ENCODE measurements around the gene PHOX2A.

Gene PHOX2A

DNA sequence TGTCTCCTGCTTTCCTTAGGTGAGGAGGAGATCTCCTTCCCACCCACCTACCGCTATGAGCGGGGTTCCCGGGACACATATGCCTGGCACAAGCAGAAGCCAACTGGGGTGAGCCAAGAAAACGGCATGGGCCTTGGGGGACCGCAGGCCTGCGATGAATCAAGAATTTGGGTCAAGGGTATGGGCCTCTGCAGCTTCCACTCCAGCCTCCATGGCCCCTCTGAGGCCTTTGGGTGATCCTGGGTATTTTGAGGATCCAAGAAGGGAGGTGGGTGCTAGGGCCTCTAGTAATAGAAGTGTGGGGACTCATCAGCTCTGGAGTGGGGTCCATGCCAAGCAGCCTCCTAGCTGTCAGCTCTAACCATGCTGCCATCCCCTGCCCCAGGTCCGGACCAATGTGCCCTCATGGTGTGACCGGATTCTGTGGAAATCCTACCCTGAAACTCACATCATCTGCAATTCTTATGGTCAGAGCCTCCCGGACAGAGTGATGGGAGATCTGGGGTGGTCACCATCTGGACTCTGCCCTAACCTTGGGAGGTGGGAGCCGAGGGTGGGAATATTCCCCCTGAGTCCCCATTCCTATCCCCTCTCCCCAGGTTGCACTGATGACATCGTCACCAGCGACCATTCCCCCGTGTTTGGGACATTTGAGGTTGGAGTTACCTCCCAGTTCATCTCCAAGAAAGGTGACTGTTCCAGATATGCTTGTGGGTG lies 10.8 kb downstream of the PHOX2A start:
- no peak for DNase-seq

DNA sequence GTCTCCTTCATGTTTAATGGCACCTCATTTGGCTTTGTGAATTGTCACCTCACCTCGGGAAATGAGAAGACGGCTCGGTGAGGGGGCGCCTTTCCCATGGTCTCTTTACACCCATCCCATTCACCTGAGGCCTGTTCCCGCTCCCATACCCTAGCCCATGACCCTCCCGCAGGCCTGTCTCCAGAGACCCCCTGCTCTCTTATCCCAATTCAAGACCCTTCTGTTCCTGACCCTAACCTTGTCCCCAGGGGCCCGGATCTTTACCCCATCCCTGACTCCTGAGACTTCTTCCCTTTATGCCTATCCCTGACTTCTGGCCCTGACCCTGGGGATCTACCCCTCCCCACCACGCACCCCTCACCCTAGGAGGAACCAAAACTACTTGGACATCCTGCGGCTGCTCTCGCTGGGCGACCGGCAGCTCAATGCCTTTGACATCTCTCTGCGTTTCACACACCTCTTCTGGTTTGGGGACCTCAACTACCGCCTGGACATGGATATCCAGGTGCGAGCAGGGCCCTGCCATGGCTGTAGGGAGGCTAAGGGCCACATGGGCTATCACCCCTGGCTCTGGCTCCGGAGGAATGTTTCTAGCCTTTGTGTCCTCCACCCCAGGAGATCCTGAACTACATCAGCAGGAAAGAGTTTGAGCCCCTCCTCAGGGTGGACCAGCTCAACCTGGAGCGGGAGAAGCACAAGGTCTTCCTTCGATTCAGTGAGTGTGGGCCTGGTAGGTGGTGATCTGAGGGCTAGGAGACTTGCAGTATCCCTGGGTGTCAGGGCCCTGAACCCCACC lies 11.5 kb downstream of the PHOX2A start:
- no peak for DNase-seq

DNA sequence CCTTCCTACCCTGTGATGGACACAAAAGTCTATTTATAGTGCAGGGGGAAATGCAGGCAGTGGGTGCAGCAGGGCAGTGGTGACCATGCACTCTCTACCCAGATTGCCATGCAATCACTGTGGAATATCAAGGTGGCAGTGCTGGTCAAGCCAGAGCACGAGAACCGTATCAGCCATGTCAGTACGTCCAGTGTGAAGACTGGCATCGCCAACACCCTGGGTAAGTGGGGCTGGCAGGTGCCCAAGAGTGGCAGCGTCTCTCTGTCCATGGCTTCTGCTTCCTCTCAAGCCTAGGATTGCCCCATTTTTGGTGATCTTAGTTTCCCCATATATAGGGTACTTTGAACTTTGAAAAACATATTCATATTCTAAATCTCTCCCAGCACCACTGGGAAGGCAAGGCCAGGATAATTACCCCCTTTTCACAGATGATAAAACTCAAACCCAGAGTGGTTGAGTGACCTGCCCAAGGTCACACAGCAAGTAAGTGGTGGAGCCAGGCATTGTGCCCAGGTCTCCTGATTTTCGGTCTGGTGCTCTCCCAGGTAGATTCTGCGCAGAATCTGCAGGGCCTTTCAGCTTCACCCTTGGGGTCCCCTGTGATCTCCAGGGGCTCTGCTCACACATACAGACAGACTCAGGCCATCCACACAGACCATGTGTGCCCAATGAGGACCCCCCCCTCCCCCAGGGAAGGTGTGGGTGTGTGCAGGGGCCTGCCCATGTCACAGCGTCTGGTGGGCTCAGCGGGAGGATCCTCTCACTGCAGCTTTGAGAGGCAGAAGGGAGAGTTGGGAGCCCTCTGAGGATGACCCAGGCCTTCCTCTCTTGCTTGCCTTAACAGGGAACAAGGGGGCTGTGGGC lies 12.3 kb downstream of the PHOX2A start:
- no peak for DNase-seq

DNA sequence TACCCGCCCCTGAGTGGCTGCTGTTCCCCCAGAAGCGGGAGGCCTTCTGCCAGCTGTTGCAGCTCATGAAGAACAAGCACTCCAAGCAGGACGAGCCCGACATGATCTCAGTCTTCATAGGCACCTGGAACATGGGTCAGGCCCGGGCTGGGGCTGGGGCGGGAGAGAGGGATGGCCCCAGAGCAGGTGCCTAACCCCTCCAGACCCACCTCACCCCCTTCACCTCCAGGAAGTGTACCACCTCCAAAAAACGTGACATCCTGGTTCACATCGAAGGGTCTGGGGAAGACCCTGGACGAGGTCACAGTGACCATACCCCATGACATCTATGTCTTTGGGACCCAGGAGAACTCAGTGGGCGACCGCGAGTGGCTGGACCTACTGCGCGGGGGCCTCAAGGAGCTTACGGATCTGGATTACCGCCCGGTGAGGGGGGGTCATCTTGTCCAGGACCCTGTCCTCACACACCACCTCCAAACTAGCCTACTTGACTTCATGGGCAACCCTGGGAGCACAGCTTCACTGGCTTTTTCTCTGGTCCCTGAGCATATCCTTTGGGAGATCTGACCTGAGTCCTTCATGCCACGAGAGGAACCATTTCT lies 13.1 kb downstream of the PHOX2A start:
- DNase-seq: no peak

DNA sequence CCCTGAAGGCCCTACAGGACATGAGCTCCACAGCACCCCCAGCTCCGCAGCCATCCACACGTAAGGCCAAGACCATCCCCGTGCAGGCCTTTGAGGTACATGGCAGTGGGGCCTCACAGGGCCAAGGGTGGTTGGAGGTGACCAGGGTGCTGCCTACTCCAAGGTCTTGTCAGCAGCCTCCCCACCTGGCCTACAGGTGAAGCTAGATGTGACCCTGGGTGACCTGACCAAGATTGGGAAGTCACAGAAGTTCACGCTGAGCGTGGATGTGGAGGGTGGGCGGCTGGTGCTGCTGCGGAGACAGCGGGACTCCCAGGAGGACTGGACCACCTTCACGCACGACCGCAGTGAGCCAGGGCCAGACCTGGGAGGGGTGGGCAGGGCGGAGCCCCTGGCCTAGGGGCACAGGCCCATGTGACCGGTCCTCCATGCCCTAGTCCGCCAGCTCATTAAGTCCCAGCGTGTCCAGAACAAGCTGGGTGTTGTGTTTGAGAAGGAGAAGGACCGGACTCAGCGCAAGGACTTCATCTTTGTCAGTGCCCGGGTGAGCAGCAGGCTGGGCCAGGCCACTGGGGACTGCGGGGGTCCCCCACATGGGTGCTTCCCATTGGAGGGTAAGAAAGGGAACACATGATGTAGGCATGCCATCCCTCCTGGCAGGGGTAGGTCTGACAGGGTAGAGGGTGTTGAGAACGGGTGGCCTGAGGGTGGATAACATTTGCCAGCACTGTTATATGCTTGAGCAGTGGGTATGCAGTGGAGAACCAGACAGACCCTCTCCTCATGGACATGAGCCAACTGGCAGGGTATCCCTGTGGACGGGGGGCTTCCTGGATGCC lies 13.8 kb downstream of the PHOX2A start:
- DNase-seq: no peak

DNA sequence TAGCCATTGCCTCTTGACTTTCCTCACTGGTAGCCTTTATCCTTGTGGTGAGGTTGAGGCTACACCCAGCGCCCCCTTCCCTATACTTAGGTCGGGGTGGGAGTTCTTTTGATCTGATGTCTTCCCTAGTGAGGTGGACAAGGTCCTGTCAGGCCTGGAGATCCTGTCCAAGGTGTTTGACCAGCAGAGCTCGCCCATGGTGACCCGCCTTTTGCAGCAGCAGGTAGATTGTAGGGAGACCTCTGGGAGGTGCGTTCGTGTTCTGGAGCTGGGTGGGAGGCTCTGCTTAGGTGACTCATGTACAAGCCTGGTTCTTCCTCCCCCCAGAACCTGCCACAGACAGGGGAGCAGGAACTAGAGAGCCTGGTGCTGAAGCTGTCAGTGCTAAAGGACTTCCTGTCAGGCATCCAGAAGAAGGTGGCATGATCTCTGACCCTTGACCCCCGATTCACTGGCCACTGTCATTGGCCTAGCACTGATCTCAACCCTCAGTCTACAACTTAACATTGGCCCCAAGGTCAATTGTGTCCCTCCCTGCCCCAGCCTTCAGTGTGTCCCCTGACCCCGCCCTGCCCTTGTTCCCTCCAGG lies 14.5 kb downstream of the PHOX2A start:
- no peak for DNase-seq

DNA sequence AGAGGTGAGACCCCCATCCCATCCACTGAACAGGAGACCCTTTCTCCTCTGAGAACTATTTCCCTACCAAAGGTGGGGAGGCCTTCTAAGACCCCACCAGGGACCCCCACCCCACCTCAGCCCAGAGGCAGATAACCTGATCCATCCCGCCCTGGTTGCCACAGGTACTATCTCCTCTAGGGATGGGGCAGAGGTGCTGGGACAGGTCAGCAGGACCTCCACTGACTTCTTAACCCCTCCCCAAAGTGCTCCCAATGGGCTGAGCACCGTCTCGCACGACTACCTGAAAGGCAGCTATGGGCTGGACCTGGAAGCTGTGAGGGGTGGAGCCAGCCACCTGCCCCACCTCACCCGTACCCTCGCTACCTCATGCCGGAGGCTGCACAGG lies 15.1 kb downstream of the PHOX2A start:
- DNase-seq: no peak

DNA sequence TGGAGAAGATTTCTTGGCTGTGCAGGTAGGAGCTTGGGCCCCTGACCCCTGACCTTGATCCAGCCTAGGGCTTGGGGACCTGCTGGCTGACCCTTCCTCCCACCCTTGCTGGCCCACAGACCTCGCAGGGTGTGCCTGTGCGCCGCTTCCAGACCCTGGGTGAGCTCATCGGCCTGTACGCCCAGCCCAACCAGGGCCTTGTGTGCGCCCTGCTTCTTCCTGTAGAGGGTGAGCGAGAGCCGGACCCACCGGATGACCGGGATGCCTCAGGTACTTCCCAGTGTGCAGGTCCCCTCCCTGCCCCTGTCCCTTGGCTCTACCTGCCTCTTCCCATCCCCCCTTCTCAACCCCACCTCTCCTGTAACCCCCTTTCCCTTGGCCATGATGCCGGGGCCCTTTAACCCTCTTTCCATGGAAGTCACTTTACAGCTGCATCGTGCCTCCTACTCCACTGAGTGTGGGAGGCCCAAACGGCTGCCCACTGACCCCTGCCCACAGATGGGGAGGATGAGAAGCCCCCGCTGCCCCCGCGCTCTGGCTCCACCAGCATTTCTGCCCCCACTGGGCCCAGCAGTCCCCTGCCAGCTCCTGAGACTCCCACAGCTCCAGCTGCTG lies 15.6 kb downstream of the PHOX2A start:
- no peak for DNase-seq

DNA sequence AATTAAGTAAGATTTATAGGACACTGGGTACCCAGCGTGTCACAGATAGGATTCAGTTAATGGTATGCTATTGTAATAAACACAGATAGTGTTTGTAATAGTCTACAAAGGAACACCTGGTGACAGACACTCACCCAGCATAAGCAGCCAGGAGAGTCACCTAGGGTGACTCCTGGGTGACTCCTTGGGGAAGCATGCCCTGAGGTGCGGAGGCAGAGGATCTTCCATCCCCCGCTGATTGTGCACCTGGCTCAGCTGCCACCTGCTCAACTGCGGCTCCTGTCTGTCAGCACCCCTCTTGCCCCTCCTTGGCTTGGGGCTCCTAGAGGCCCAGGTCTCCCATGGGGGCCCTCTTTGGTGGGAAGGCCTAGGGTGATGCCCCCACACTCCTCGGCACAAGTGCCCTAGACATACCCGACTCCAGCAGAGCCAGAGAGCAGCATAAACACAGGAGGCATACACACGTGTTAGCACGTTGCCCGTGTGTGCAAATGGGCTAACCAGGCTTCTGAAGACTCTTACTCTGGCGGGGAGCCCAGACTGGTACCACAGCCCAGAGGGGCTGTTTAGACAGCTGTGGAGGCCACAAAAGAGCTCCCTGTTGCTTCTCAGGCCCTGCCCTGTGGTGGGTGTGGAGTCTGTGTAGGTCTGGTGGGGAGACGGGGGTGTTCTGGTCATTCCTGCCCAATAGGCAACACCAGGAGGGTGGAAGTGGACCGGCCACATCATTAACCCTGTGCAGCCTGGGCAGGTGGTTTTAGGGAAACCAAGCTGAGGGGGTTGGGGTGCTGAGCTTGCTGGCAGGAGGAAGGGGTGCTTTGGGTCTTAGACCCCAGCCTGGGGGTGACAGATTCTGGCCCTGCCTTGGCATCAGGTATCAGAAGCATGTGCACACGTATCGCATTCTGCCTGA lies 16.4 kb downstream of the PHOX2A start:
- no peak for DNase-seq

DNA sequence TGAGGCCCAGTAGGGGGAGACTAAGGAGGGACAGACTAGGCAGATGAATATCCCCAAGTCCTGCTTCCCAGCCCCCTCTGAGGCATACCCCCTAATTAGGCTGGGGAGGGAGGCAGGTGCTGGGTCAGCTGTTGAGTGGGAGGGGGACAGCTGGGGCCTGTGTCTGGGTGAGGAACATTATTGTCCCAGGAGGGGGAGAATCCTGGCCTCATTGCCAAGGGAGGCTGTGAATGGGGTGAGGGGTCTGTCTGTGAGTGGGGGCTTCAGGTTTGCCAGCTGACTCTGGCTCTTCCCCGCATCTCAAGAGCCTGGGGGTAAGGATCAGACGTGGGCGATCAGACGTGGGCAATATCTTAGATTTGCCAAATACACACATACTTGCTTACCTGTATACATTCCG lies 17.3 kb downstream of the PHOX2A start:
- DNase-seq: no peak

DNA sequence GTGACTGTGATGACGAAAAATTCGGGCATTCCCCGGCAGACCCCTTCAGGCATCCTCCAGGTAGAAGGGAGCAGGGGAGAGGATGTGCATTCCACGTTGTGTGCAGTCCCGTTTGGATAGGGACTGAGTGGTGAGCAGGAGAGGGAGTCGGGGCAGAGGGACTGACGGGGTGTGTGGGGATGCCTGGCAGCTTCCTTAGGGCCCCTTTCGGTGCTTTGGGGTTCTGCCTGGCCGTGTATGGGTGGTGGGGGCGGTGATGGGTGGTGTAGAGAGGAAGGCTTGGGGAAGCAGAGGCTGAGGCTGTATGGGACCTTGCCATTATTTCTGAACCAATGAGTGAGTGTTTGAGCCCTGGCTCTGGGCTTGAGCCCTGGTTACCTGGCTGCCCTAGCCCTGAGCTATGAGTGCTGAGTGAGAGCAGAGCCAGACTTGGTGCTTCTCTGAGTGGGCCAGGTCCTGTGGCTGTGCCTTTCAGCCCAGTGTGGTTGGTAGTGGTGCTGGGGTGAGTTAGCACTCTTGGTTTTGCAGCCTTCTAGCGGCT lies 18.5 kb downstream of the PHOX2A start:
- peak; percentile 37 for DNase-seq

DNA sequence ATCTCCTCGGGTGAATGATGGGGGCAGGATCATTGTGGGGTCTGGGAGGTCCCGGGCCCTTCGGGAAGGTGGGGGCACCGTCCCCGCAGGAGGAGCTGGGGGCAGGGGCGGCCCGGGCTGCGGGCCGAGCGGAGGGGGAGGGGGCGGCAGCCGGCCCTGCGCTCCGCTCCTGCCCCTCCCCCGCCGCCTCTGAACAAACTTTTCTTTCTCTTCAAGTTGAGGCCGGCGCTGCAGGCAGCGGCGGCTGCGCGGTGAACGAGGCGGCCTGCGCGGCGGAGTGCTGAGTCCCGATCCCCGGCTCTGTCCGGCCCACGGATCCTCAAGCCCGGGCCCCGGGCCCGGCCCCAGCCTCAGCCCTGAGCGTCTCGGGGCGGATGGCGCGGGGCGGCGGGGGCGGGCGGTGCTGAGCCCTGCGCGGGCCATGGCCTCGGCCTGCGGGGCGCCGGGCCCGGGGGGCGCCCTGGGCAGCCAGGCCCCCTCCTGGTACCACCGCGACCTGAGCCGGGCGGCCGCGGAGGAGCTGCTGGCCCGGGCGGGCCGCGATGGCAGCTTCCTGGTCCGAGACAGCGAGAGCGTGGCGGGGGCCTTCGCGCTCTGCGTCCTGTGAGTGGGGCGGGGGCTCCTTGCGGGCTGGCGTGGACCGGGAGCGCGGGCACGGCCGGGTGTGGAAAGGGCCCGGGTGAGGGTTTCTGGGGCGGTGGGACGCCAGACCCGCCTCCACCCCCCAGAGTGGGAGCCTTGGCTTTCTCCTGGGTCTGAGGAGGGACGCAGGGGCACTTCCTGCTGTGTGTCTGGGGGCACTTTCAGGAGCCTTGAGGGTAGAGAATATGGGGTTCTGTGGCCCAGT lies 19.2 kb downstream of the PHOX2A start, which contains the start of gene INPPL1:
Gene INPPL1, plus strand, starts transcription at position 204 of the 847 bp plus-strand sequence. Its CDS starts 218 bp downstream, at position 422.
- DNase-seq: peak; percentile 37

DNA sequence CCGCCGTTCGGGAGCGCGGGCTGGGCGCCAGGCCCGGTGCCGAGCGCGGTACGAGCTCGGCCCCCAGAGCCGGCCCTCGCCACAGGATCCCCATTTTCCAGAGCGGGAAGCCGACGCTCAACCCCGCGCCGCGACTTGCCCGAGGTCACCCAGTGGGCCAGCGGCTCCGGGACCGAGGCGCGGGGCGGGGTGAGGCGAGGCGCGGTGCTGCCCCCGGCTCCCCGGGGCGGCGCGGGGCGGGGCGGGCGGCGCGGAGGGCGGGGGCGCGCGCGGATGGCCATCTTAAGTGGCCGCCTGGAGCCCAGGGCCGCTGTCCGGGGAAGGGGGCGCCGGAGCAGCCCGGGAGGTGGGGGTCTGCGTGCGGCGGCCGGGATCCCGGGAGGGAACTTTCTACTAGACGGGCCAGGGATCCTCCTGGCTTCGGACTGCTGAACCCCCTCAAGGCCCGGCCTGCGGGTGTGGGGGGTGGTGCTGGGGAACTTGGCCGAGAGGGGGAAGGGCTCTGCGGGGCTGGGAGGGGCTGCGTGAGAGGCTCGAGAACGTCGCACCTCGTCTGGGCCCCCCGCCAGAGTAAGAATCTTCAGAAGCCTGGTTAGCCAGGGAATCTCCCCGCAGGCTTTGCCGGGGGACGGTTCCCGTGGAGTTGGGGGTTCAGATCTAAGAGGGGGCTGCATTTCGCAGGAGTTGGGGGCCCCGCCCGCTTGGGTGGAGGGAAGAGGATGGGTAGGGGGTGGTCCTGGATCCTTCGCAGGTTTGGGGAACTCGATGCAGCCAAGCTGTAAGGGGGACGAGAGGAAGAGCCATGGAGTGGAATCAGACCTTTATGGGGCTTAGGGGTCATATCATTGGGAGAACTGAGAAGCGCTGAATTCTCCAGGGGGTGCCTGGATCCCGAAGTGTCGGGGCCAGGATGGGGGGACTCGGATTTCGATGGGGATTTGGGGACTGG lies 20.1 kb downstream of the PHOX2A start:
- DNase-seq: peak; percentile 66

DNA sequence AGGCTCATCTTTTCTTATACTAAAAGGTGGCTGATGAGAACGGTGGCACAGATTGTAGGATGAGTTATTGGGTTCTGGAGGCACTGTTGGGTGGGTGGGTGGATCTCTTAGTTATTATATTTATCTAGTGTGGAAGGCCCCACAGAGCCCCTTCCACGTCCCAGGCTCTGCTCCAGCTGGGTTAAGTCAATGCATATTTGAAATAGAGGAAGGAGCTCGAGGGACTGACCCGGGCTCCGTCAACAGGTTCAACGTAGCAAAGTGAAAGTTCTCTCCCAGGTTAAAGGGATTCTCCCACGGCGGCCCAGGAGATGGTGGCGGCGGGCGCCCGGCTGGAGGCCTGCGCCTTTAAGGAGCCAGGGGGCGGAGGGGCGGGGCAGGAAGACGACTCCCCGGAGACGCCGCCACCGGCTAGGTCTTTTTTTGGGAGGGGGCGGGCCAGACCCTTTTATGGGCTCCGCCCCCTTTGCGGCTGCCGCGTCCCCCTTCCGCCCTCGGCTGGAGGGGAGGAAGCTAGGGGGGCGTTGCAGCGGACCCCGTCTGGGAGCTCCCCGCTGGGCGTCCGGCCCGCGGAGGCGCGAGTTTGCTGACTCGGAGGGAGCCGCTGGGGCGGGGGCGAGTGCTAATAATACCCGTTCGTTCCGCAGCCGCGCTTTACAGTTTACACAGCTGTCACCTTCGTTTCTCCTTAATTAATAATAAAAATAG lies 20.9 kb downstream of the PHOX2A start:
- peak; percentile 93 for DNase-seq

DNA sequence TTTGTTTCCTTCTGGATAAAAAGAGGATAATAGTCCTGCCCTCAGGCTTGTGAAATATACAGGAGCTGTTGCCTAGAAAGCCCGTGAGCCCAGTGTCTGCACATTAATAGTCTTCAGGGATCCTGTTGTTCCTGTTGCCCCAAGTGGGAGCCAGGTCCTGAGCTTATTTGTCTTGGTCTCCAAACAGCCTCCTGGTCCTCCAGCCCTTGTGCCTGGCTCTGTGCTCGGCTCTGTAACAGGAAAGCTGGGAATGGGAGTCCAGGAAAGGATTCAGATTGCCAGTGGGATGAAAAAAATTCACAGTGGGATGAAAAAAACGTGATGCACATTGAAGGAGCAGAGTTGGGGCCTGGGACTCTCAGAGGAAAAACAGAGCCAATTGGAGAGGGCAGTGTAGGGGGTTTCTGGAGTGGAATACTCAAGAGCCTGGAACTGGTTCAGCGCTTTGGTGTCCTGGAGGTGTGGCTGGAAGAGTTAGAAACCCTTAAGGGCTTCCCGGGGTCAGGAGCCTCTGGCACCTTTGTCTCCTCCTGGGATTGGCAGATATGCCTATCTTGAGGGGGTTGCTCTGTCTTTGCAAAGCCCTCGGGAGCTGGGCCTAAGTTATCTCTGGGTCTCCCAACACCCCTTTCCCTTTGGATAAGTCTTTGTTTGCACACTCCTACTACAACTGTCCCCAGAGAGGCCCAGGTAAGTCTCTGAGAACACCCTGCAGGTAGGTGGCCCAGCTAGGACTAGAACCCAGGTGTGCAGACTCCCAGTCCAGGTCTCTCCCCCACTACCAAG lies 21.7 kb downstream of the PHOX2A start:
- no peak for DNase-seq

All from NK-92 treated with Interleukin-12 subunit alpha and Interleukin-12 subunit beta, amount 100 ng/mL, for 24 hours (cell line).